OCI-LY3 (cell line): ENCODE results near the gene SEPHS2.
A peak's percentile ranks its signal among the peaks of the same experiment; 100 is the strongest.

ENCODE experiments used
- H2AFZ ChIP-seq: fragments of 200-600, 300-600 bp; shearing (Covaris generic); 2 replicates; pipeline ENCODE4 v1.6.0; 2014; ENCODE audit warnings: antibody characterized with exemption, low read depth, low read length
- H3K27ac ChIP-seq: fragments of 200-600, 300-600 bp; sonication (generic); 2 replicates; pipeline ENCODE4 v1.5.1; 2014; ENCODE audit warnings: mild to moderate bottlenecking, low read length, moderate library complexity, mixed read lengths
- H3K27me3 ChIP-seq: fragments of 200-600, 300-600 bp; sonication (generic); 2 replicates; pipeline ENCODE4 v1.6.1; 2014; ENCODE audit warnings: low read depth, low read length, mixed read lengths
- H3K36me3 ChIP-seq: fragments of 200-600, 300-600 bp; sonication (generic); replicated peaks from 2 replicates; pipeline ENCODE3; 2014; ENCODE audit warnings: low read depth, low read length, mixed read lengths
- H3K4me1 ChIP-seq: fragments of 300-600, 200-600 bp; sonication (generic); 2 replicates; pipeline ENCODE4 v1.6.1; 2014; ENCODE audit warnings: low read length, mixed read lengths
- H3K4me2 ChIP-seq: fragments of 200-600, 300-600 bp; sonication (generic); 2 replicates; pipeline ENCODE4 v1.6.1; 2014; ENCODE audit warnings: low read length, mixed read lengths
- H3K4me3 ChIP-seq: fragments of 300-600, 200-600 bp; sonication (generic); 2 replicates; pipeline ENCODE4 v1.5.1; 2014; ENCODE audit warnings: antibody characterized with exemption, mild to moderate bottlenecking, low read length, moderate library complexity
- H3K79me2 ChIP-seq: fragments of 300-600, 200-600 bp; shearing (Covaris generic); 2 replicates; pipeline ENCODE4 v1.6.1; 2014; ENCODE audit warnings: mild to moderate bottlenecking, low read length, mixed read lengths
- H3K9ac ChIP-seq: fragments of 300-600, 200-600 bp; shearing (Covaris generic); 2 replicates; pipeline ENCODE4 v1.6.0; 2014; ENCODE audit warnings: mild to moderate bottlenecking, low read length, moderate library complexity
- H3K9me3 ChIP-seq: fragments of 200-600, 300-600 bp; shearing (Covaris generic); 2 replicates; pipeline ENCODE4 v1.6.1; 2014; ENCODE audit warnings: low read length, mixed read lengths; ENCODE audit not compliant: insufficient read depth
- H4K20me1 ChIP-seq: fragments of 200-600, 300-600 bp; sonication (generic); 2 replicates; pipeline ENCODE4 v1.6.1; 2016; ENCODE audit warnings: low read length, mixed read lengths; ENCODE audit not compliant: insufficient read depth
- CTCF ChIP-seq: fragments of 200-600, 300-600 bp; sonication (generic); IDR thresholded peaks from 2 replicates; pipeline ENCODE4 v1.5.1; 2014; ENCODE audit warnings: antibody characterized with exemption, low read length, low read depth
- EZH2phosphoT487 ChIP-seq: fragments of 200-600 bp; shearing (Covaris generic); IDR thresholded peaks from 2 replicates; pipeline ENCODE4 v1.6.1; 2018; ENCODE audit warnings: antibody characterized with exemption, mixed run types, low read depth

The SEPHS2 gene

GRCh38 chr16:30476991-30477390, 31.3 kb upstream of the SEPHS2 start:
- no peak overlapping the region for H2AFZ ChIP-seq
- no peak overlapping the region for H3K4me3 ChIP-seq
- H4K20me1 ChIP-seq = no peaks in the 10 kb centered on the region
- TF ChIP-seq EZH2phosphoT487 = no peak
- no peak for TF ChIP-seq CTCF
- no peaks in the 10 kb centered on the region for H3K9me3 ChIP-seq
- no peak overlapping the region for H3K4me2 ChIP-seq
- no peaks in the 10 kb centered on the region for H3K27me3 ChIP-seq
- peaks cover 28% of the 10 kb centered on the region for H3K4me1 ChIP-seq
- H3K79me2 ChIP-seq = no peaks in the 10 kb centered on the region
- H3K36me3 ChIP-seq = peaks cover 6% of the 10 kb centered on the region
- H3K9ac ChIP-seq = no peak overlapping the region
- H3K27ac ChIP-seq = no peak overlapping the region

- H3K27me3 ChIP-seq = no peaks in the 10 kb centered on the region
- no peak overlapping the region for H3K4me2 ChIP-seq
- H3K36me3 ChIP-seq = peaks cover 6% of the 10 kb centered on the region
- H3K4me1 ChIP-seq = peaks cover 47% of the 10 kb centered on the region
- H4K20me1 ChIP-seq = no peaks in the 10 kb centered on the region
- H3K4me3 ChIP-seq = no peak overlapping the region
- H2AFZ ChIP-seq = no peak overlapping the region
- no peak for TF ChIP-seq EZH2phosphoT487
- no peak for TF ChIP-seq CTCF
- H3K9ac ChIP-seq = no peak overlapping the region
- H3K27ac ChIP-seq = no peak overlapping the region
- H3K79me2 ChIP-seq = no peaks in the 10 kb centered on the region
- H3K9me3 ChIP-seq = no peaks in the 10 kb centered on the region
Observed at GRCh38 chr16:30474684-30475083, 29.0 kb upstream of the SEPHS2 start.

GRCh38 chr16:30474074-30474452, 28.4 kb upstream of the SEPHS2 start:
- H3K4me1 ChIP-seq = peaks cover 50% of the 10 kb centered on the region
- peak overlapping the region; percentile 95 for H3K4me2 ChIP-seq
- H3K79me2 ChIP-seq = no peaks in the 10 kb centered on the region
- H3K36me3 ChIP-seq = peaks cover 6% of the 10 kb centered on the region
- no peaks in the 10 kb centered on the region for H3K27me3 ChIP-seq
- no peak overlapping the region for H2AFZ ChIP-seq
- no peak for TF ChIP-seq CTCF
- no peak for TF ChIP-seq EZH2phosphoT487
- H4K20me1 ChIP-seq = no peaks in the 10 kb centered on the region
- no peaks in the 10 kb centered on the region for H3K9me3 ChIP-seq
- H3K9ac ChIP-seq = no peak overlapping the region; the same call in 1 of the 2 replicates
- H3K27ac ChIP-seq = peak overlapping the region; percentile 80; the same call in 1 of the 2 replicates
- peak overlapping the region; percentile 77 for H3K4me3 ChIP-seq

GRCh38 chr16:30473231-30474073, 27.8 kb upstream of the SEPHS2 start:
- peak overlapping the region; percentile 62; the same call in 1 of the 2 replicates for H2AFZ ChIP-seq
- H3K4me3 ChIP-seq = peak overlapping the region; percentile 77
- no peaks in the 10 kb centered on the region for H3K9me3 ChIP-seq
- H3K79me2 ChIP-seq = no peaks in the 10 kb centered on the region
- H3K9ac ChIP-seq = peak overlapping the region; percentile 77
- peak overlapping the region; percentile 80 for H3K27ac ChIP-seq
- peak overlapping the region; percentile 95 for H3K4me2 ChIP-seq
- peaks cover 6% of the 10 kb centered on the region for H3K36me3 ChIP-seq
- H3K27me3 ChIP-seq = no peaks in the 10 kb centered on the region
- no peaks in the 10 kb centered on the region for H4K20me1 ChIP-seq
- TF ChIP-seq CTCF = no peak
- peaks cover 48% of the 10 kb centered on the region for H3K4me1 ChIP-seq
